DLD1 (cell line): ENCODE measurements around the gene CHID1.

ENCODE experiments used
- in situ Hi-C: cut with HindIII; loops from 2 replicates; pipeline ENCODE4 v1.10.0; 2017; ENCODE audit warnings: low sequenced_read_pairs

Gene CHID1

GRCh38 chr11:839875-840617, 70.6 kb downstream of the CHID1 start:
- in situ Hi-C loops: no loop called here

- in situ Hi-C loops: no loop called here
Measured at GRCh38 chr11:839280-839623, 71.4 kb downstream of the CHID1 start.

- in situ Hi-C loops: no loop called here
Measured at GRCh38 chr11:838441-839279, 72.0 kb downstream of the CHID1 start.

GRCh38 chr11:837990-838307, 72.7 kb downstream of the CHID1 start:
- in situ Hi-C loops: no loop called here

- in situ Hi-C loops: no loop called here
Measured at GRCh38 chr11:837189-837989, 73.2 kb downstream of the CHID1 start.

GRCh38 chr11:836700-837099, 73.9 kb downstream of the CHID1 start:
- in situ Hi-C loops: no loop called here

- in situ Hi-C loops: no loop called here
Measured at GRCh38 chr11:836274-836673, 74.3 kb downstream of the CHID1 start.

GRCh38 chr11:834371-835316, 76.0 kb downstream of the CHID1 start:
- in situ Hi-C loops: no loop called here

GRCh38 chr11:833849-834311, 76.7 kb downstream of the CHID1 start:
- in situ Hi-C loops: no loop called here

GRCh38 chr11:833114-833791, 77.4 kb downstream of the CHID1 start:
- in situ Hi-C loops: no loop called here

GRCh38 chr11:832529-833113, 78.0 kb downstream of the CHID1 start, which contains the start of gene CD151:
TSS of gene CD151 (plus strand) at chr11:832952. CDS start at chr11:836070, 3,118 bp downstream.
- in situ Hi-C loops: no loop called here

GRCh38 chr11:831961-832528, 78.6 kb downstream of the CHID1 start:
- in situ Hi-C loops: no loop called here

GRCh38 chr11:831118-831864, 79.3 kb downstream of the CHID1 start:
- in situ Hi-C loops: no loop called here

- in situ Hi-C loops: no loop called here
Measured at GRCh38 chr11:830295-831117, 80.1 kb downstream of the CHID1 start.

GRCh38 chr11:829847-830294, 80.7 kb downstream of the CHID1 start:
- in situ Hi-C loops: no loop called here

GRCh38 chr11:829176-829846, 81.3 kb downstream of the CHID1 start:
- in situ Hi-C loops: no loop called here
